A673 (cell line): ENCODE results near the gene DSCAML1.

Experiments used
- CTCF ChIP-seq: fragments of 300-800, 200-600 bp; sonication (generic); conservative IDR thresholded peaks from 2 replicates; pipeline ENCODE4 v1.5.1; 2017; ENCODE audit warnings: low read depth, mild to moderate bottlenecking, antibody characterized with exemption, low read length, moderate library complexity, mixed read lengths
- EZH2 ChIP-seq: fragments of 200-600 bp; sonication (generic); IDR thresholded peaks from 2 replicates; pipeline ENCODE4 v1.6.1; 2017; ENCODE audit warnings: borderline replicate concordance, low read depth, mild to moderate bottlenecking, mixed read lengths, antibody characterized with exemption, low read length; ENCODE audit not compliant: poor library complexity, severe bottlenecking

GRCh38 chr11:117607449-117607848 lies 189.6 kb downstream of the DSCAML1 start:
- TF ChIP-seq CTCF (no peak), EZH2 (no peak)
